ENCODE results near the gene HYDIN.

DNA sequence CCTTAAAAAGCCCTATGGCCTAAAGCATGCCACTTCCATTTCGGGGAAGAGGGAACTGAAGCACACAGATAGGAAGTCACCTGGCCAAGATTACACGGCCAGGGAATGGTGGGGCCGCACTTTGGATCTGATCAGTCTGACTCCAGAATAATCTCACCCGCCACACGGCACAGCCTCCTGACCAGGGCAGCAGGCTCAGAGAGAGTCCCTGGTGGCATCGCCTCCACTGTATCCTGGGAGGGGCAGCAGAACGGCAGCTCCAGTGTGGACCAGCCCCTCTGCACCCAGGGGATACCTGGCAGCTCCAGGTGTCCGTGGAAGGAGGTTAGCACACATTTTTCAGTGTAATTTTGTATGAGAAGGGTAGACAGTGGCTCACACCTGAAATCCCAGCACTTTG, 465.0 kb downstream of the HYDIN start:
- TF ChIP-seq, protein P1, sequence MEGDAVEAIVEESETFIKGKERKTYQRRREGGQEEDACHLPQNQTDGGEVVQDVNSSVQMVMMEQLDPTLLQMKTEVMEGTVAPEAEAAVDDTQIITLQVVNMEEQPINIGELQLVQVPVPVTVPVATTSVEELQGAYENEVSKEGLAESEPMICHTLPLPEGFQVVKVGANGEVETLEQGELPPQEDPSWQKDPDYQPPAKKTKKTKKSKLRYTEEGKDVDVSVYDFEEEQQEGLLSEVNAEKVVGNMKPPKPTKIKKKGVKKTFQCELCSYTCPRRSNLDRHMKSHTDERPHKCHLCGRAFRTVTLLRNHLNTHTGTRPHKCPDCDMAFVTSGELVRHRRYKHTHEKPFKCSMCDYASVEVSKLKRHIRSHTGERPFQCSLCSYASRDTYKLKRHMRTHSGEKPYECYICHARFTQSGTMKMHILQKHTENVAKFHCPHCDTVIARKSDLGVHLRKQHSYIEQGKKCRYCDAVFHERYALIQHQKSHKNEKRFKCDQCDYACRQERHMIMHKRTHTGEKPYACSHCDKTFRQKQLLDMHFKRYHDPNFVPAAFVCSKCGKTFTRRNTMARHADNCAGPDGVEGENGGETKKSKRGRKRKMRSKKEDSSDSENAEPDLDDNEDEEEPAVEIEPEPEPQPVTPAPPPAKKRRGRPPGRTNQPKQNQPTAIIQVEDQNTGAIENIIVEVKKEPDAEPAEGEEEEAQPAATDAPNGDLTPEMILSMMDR (IDR thresholded peaks at IDR 0.05; ENCODE audit: low read depth, low read length, missing input control) = no peak
- TF ChIP-seq REST (IDR thresholded peaks at IDR 0.05) = no peak
- TF ChIP-seq YY1 (IDR thresholded peaks at IDR 0.05) = no peak
- no peak for TF ChIP-seq GABPA (IDR thresholded peaks at IDR 0.05 in 1 of 2, conservative IDR thresholded peaks at IDR 0.05 in 1 of 2)
- no peak for TF ChIP-seq SP1 (IDR thresholded peaks at IDR 0.05)
- TF ChIP-seq EGR1 (IDR thresholded peaks at IDR 0.05; ENCODE audit: low read depth in 2 of 2) = no peak
- TF ChIP-seq RAD21 (IDR thresholded peaks at IDR 0.05) = no peak
- TF ChIP-seq, protein P2, sequence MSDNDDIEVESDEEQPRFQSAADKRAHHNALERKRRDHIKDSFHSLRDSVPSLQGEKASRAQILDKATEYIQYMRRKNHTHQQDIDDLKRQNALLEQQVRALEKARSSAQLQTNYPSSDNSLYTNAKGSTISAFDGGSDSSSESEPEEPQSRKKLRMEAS (IDR thresholded peaks at IDR 0.05) = no peak

All from liver (tissue), 3 donors.